Caco-2 (cell line): Measurements from ENCODE around the gene NRXN3. TPM values are rescaled to one million over a fixed set of nuclear protein-coding genes. Genes with fewer than 3 reads are reported as not detected.

ENCODE experiments used
- BruUV-seq: library from RNA; stranded (reverse); fragments of 400-500 nt; replicated peaks from 2 replicates; lab custom pipeline; 2021; lab: Mats Ljungman, UMichigan
- CTCF ChIA-PET: fragments of 300-600 bp; sonication (Branson Sonifier 250); formaldehyde crosslinking; loops from one replicate; lab custom pipeline; 2022; ENCODE audit warnings: antibody characterized with exemption; lab: Charles Lee
- POLR2A ChIA-PET: fragments of 300-600 bp; sonication (Branson Sonifier 250); formaldehyde crosslinking; loops from one replicate; lab custom pipeline; 2022; ENCODE audit warnings: antibody characterized with exemption; lab: Charles Lee
- DNase-seq, 2 experiments: peaks; one replicate each; pipeline versions ENCODE4 v3.0.0 to v3.0.0-alpha.2; 2020 to 2022
- H3K27me3 ChIP-seq: replicated peaks from 2 replicates; pipeline ENCODE4 v1.6.0; 2011; ENCODE audit warnings: low read length; ENCODE audit not compliant: control insufficient read depth, insufficient read depth
- H3K36me3 ChIP-seq: 2 replicates; pipeline ENCODE4 v1.5.1; 2011; ENCODE audit warnings: low read length; ENCODE audit not compliant: control insufficient read depth, insufficient read depth
- H3K4me1 ChIP-seq: fragments of 250-450 bp; sonication (Bioruptor Pico); 2 replicates; pipeline ENCODE4 v1.5.1; 2020; ENCODE audit warnings: mild to moderate bottlenecking
- H3K4me3 ChIP-seq: 2 replicates; pipeline ENCODE4 v1.5.1; 2011; ENCODE audit warnings: low read depth, mild to moderate bottlenecking, control low read depth, low read length
- H3K9me3 ChIP-seq: fragments of 250-450 bp; sonication (Bioruptor Pico); 2 replicates; pipeline ENCODE4 v1.5.1; 2020; ENCODE audit warnings: mild to moderate bottlenecking, moderate library complexity
- H3K27ac Mint-ChIP-seq: one replicate; pipeline ENCODE4 v1.8.0; 2022; ENCODE audit warnings: mixed read lengths; ENCODE audit not compliant: unreplicated experiment
- H3K27me3 Mint-ChIP-seq: one replicate; pipeline ENCODE4 v1.8.0; 2022; ENCODE audit warnings: mixed read lengths; ENCODE audit not compliant: insufficient read depth, unreplicated experiment
- H3K36me3 Mint-ChIP-seq: one replicate; pipeline ENCODE4 v1.8.0; 2022; ENCODE audit warnings: mild to moderate bottlenecking, mixed read lengths; ENCODE audit not compliant: insufficient read depth, unreplicated experiment
- H3K4me1 Mint-ChIP-seq: one replicate; pipeline ENCODE4 v1.8.0; 2022; ENCODE audit warnings: low read depth, mixed read lengths; ENCODE audit not compliant: unreplicated experiment
- H3K4me3 Mint-ChIP-seq: one replicate; pipeline ENCODE4 v1.8.0; 2022; ENCODE audit warnings: mild to moderate bottlenecking, moderate library complexity, mixed read lengths; ENCODE audit not compliant: unreplicated experiment
- H3K9me3 Mint-ChIP-seq: one replicate; pipeline ENCODE4 v1.8.0; 2022; ENCODE audit warnings: mixed read lengths; ENCODE audit not compliant: unreplicated experiment
- intact Hi-C: fragments of 100-400 bp; cut with micrococcal nuclease; formaldehyde crosslinking; loops from one replicate; pipeline ENCODE4 v1.10.0; 2022; ENCODE audit not compliant: unreplicated experiment
- total RNA-seq: library from RNA; stranded (reverse); gene quantifications from 2 replicates; pipeline ENCODE4 v1.2.3, GENCODE V29; 2022
- TF ChIP-seq, protein P1 (sequence below), 2 experiments: fragments of 200-600 bp in 1 of 2; IDR thresholded peaks; 1 replicate in 1 of 2; 2 replicates in 1 of 2; pipeline versions ENCODE4 v1.5.1 to v1.8.0; 2011 to 2022; ENCODE audit warnings: antibody characterized with exemption in 1 of 2, control low read depth in 1 of 2, inconsistent platforms in 1 of 2, low read depth in 1 of 2, low read length in 1 of 2, mild to moderate bottlenecking in 1 of 2, moderate library complexity in 1 of 2; ENCODE audit not compliant: insufficient read depth in 1 of 2, severe bottlenecking in 1 of 2, unreplicated experiment in 1 of 2

The NRXN3 gene
- total RNA-seq, 1 experiment from 2014 or later = 12.4 TPM

- DNase-seq = no peak
- H3K36me3 Mint-ChIP-seq = peaks cover 11% of the 10 kb centered on the region
- no peaks in the 10 kb centered on the region for H3K27me3 ChIP-seq
- H3K4me3 Mint-ChIP-seq = no peak overlapping the region
- H3K36me3 ChIP-seq = no peaks in the 10 kb centered on the region
- H3K27ac Mint-ChIP-seq = no peak overlapping the region
- H3K4me3 ChIP-seq = no peak overlapping the region
- H3K9me3 ChIP-seq = no peaks in the 10 kb centered on the region
- intact Hi-C loops = loop anchor here (5.0 kb wide), 1 partner anchor 134 kb away; no protein-coding TSS in a partner anchor
- H3K4me1 ChIP-seq = peaks cover 23% of the 10 kb centered on the region
- ChIA-PET POLR2A (no interaction called here), CTCF (no interaction called here)
- TF ChIP-seq, protein P1, sequence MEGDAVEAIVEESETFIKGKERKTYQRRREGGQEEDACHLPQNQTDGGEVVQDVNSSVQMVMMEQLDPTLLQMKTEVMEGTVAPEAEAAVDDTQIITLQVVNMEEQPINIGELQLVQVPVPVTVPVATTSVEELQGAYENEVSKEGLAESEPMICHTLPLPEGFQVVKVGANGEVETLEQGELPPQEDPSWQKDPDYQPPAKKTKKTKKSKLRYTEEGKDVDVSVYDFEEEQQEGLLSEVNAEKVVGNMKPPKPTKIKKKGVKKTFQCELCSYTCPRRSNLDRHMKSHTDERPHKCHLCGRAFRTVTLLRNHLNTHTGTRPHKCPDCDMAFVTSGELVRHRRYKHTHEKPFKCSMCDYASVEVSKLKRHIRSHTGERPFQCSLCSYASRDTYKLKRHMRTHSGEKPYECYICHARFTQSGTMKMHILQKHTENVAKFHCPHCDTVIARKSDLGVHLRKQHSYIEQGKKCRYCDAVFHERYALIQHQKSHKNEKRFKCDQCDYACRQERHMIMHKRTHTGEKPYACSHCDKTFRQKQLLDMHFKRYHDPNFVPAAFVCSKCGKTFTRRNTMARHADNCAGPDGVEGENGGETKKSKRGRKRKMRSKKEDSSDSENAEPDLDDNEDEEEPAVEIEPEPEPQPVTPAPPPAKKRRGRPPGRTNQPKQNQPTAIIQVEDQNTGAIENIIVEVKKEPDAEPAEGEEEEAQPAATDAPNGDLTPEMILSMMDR (IDR thresholded peaks at IDR 0.05; ENCODE audit: insufficient read depth in 1 of 2, low read depth in 1 of 2, low read length in 1 of 2, severe bottlenecking in 1 of 2, unreplicated experiment in 1 of 2) = no peak
- H3K27me3 Mint-ChIP-seq = no peaks in the 10 kb centered on the region
- BruUV-seq = no TSS peak
- peaks cover 23% of the 10 kb centered on the region for H3K4me1 Mint-ChIP-seq
- H3K9me3 Mint-ChIP-seq = no peaks in the 10 kb centered on the region
Observed at GRCh38 chr14:79287976-79288375, 1117.8 kb downstream of the NRXN3 start.

GRCh38 chr14:79293482-79294177 is 1123.5 kb downstream of the NRXN3 start:
- no peaks in the 10 kb centered on the region for H3K9me3 Mint-ChIP-seq
- BruUV-seq = no TSS peak

GRCh38 chr14:79294499-79294898 is 1124.3 kb downstream of the NRXN3 start:
- POLR2A ChIA-PET = no interaction called here
- peaks cover 25% of the 10 kb centered on the region for H3K4me1 Mint-ChIP-seq
- DNase-seq = no peak

More at GRCh38 chr14:79293482-79294177, 1123.5 kb downstream of the NRXN3 start:
- Histone ChIP-seq H3K36me3 (no peaks in the 10 kb centered on the region; the same call in 1 of the 2 replicates), H3K4me3 (no peak overlapping the region), H3K27me3 (no peaks in the 10 kb centered on the region), H3K4me1 (peaks cover 27% of the 10 kb centered on the region), H3K9me3 (no peaks in the 10 kb centered on the region)
- Mint-ChIP-seq H3K4me1 (peaks cover 20% of the 10 kb centered on the region), H3K36me3 (no peaks in the 10 kb centered on the region), H3K27me3 (no peaks in the 10 kb centered on the region), H3K4me3 (no peak overlapping the region), H3K27ac (no peak overlapping the region)
- intact Hi-C loops = no loop called here
- no peak for DNase-seq
- ChIA-PET CTCF (no interaction called here), POLR2A (no interaction called here)
- TF ChIP-seq, protein P1 (IDR thresholded peaks at IDR 0.05; ENCODE audit: insufficient read depth in 1 of 2, low read depth in 1 of 2, low read length in 1 of 2, severe bottlenecking in 1 of 2, unreplicated experiment in 1 of 2) = no peak

More at GRCh38 chr14:79294499-79294898, 1124.3 kb downstream of the NRXN3 start:
- H3K9me3 Mint-ChIP-seq = no peaks in the 10 kb centered on the region
- Histone ChIP-seq H3K4me3 (no peak overlapping the region), H3K27me3 (no peaks in the 10 kb centered on the region), H3K36me3 (no peaks in the 10 kb centered on the region; the same call in 1 of the 2 replicates), H3K9me3 (no peaks in the 10 kb centered on the region), H3K4me1 (peaks cover 36% of the 10 kb centered on the region)
- no peaks in the 10 kb centered on the region for H3K36me3 Mint-ChIP-seq
- intact Hi-C loops = no loop called here
- H3K27ac Mint-ChIP-seq = no peak overlapping the region
- CTCF ChIA-PET = no interaction called here
- no peaks in the 10 kb centered on the region for H3K27me3 Mint-ChIP-seq
- TF ChIP-seq, protein P1 (IDR thresholded peaks at IDR 0.05; ENCODE audit: insufficient read depth in 1 of 2, low read depth in 1 of 2, low read length in 1 of 2, severe bottlenecking in 1 of 2, unreplicated experiment in 1 of 2) = no peak
- H3K4me3 Mint-ChIP-seq = no peak overlapping the region
- no TSS peak for BruUV-seq
